ENCODE results near the gene DPP10.

The DPP10 gene

DNA sequence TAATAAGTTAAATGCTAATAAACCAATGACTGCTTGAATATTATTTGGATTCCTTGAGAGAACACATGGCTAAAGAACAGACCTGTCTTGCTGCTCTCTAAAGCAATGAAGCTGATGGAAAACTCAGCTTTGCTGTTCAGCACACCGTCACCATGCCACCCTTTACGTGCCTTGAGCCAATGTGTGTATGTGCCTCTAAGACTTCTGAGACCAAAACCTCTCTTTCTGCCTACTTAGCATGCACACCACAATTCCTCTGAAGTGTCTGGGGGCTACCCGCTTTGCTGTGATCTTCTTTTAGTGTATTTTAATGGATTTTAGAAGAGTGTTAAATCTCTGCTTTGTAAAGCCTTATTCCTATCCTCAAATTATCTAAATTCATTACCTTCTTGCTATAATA is 345.0 kb downstream of the DPP10 start:
- Histone ChIP-seq H3K9me2 (replicated peaks; ENCODE audit: low read depth, low read length) (no peaks in the 10 kb centered on the region), H3K9ac (ENCODE audit: low read depth, low read length, poor library complexity, severe bottlenecking) (no peak overlapping the region), H3K27me3 (ENCODE audit: insufficient read depth, low read length, poor library complexity, severe bottlenecking) (no peaks in the 10 kb centered on the region), H3K36me3 (ENCODE audit: insufficient read depth, low read length) (no peaks in the 10 kb centered on the region), H4K20me1 (ENCODE audit: insufficient read depth, low read length, poor library complexity, severe bottlenecking) (no peaks in the 10 kb centered on the region), H3K4me3 (ENCODE audit: low read length, poor library complexity, severe bottlenecking) (no peak overlapping the region), H3K4me1 (ENCODE audit: insufficient read depth, low read length, poor library complexity, severe bottlenecking) (no peaks in the 10 kb centered on the region), H3K79me2 (ENCODE audit: insufficient read depth, low read length) (no peaks in the 10 kb centered on the region), H3K9me3 (ENCODE audit: insufficient read depth, low read depth, low read length) (no peaks in the 10 kb centered on the region), H2AFZ (ENCODE audit: low read length) (no peak overlapping the region), H3K4me2 (ENCODE audit: low read depth, low read length, poor library complexity, severe bottlenecking) (no peak overlapping the region), H3F3A (ENCODE audit: low read depth) (no peaks in the 10 kb centered on the region)
- TF ChIP-seq, protein P1, sequence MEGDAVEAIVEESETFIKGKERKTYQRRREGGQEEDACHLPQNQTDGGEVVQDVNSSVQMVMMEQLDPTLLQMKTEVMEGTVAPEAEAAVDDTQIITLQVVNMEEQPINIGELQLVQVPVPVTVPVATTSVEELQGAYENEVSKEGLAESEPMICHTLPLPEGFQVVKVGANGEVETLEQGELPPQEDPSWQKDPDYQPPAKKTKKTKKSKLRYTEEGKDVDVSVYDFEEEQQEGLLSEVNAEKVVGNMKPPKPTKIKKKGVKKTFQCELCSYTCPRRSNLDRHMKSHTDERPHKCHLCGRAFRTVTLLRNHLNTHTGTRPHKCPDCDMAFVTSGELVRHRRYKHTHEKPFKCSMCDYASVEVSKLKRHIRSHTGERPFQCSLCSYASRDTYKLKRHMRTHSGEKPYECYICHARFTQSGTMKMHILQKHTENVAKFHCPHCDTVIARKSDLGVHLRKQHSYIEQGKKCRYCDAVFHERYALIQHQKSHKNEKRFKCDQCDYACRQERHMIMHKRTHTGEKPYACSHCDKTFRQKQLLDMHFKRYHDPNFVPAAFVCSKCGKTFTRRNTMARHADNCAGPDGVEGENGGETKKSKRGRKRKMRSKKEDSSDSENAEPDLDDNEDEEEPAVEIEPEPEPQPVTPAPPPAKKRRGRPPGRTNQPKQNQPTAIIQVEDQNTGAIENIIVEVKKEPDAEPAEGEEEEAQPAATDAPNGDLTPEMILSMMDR (conservative IDR thresholded peaks at IDR 0.05; ENCODE audit: low read length), result no peak
- TF ChIP-seq EZH2phosphoT487 (IDR thresholded peaks at IDR 0.05; ENCODE audit: borderline replicate concordance), result no peak

DNA sequence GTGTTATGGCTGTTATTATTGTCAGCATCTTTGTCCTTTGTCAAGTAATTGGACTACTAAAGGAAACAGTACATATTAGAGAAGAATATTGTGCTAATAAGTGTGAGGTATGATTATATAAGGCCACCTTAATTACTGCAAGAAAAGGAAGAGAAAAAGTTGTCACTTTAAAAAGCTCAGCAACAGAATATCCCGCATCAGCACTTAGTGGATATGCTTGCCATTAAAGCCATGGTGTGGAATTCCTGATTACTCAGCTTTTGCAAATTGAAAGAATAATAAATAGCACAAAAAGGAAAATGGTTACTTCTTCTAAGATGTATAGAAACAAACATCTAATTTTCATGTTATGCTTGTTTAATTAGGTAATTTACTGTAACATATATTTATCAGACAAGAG is 347.5 kb downstream of the DPP10 start:
- Histone ChIP-seq H3K9ac (ENCODE audit: low read depth, low read length, poor library complexity, severe bottlenecking) (no peak overlapping the region), H3K4me2 (ENCODE audit: low read depth, low read length, poor library complexity, severe bottlenecking) (no peak overlapping the region), H3K9me2 (replicated peaks; ENCODE audit: low read depth, low read length) (no peaks in the 10 kb centered on the region), H3F3A (ENCODE audit: low read depth) (no peaks in the 10 kb centered on the region), H3K27me3 (ENCODE audit: insufficient read depth, low read length, poor library complexity, severe bottlenecking) (no peaks in the 10 kb centered on the region), H2AFZ (ENCODE audit: low read length) (no peak overlapping the region), H3K36me3 (ENCODE audit: insufficient read depth, low read length) (no peaks in the 10 kb centered on the region), H3K4me1 (ENCODE audit: insufficient read depth, low read length, poor library complexity, severe bottlenecking) (no peaks in the 10 kb centered on the region), H4K20me1 (ENCODE audit: insufficient read depth, low read length, poor library complexity, severe bottlenecking) (no peaks in the 10 kb centered on the region), H3K79me2 (ENCODE audit: insufficient read depth, low read length) (no peaks in the 10 kb centered on the region), H3K4me3 (ENCODE audit: low read length, poor library complexity, severe bottlenecking) (no peak overlapping the region), H3K9me3 (ENCODE audit: insufficient read depth, low read depth, low read length) (no peaks in the 10 kb centered on the region)
- TF ChIP-seq, protein P1 (conservative IDR thresholded peaks at IDR 0.05; ENCODE audit: low read length), result no peak
- TF ChIP-seq EZH2phosphoT487 (IDR thresholded peaks at IDR 0.05; ENCODE audit: borderline replicate concordance), result no peak

DNA sequence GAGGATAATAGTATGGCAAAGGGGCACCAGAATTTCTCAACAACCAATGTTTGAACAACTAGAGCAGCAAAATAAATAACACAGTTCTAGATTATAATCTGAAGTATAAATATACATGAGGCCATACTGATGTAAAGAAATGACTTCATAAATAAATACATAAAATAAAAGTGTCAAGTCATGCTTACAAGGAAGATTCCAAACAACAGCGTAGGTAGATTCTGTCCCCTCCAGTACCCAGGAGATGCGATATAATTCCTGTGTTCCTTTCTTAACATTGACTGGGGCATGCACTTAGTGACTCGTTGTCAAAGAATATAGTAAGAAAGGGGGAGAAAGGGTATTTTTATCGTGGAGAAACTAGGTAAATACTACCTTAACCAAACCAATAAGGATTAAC is 355.1 kb downstream of the DPP10 start:
- H3K4me2 ChIP-seq (ENCODE audit: low read depth, low read length, poor library complexity, severe bottlenecking), result no peak overlapping the region

More for the DNA sequence above, 355.1 kb downstream of the DPP10 start:
- no peaks in the 10 kb centered on the region for H3K9me3 ChIP-seq (ENCODE audit: insufficient read depth, low read depth, low read length)
- no peaks in the 10 kb centered on the region for H3K36me3 ChIP-seq (ENCODE audit: insufficient read depth, low read length)
- no peaks in the 10 kb centered on the region for H3K27me3 ChIP-seq (ENCODE audit: insufficient read depth, low read length, poor library complexity, severe bottlenecking)
- no peaks in the 10 kb centered on the region for H3F3A ChIP-seq (ENCODE audit: low read depth)
- no peak overlapping the region for H3K4me3 ChIP-seq (ENCODE audit: low read length, poor library complexity, severe bottlenecking)
- H3K4me1 ChIP-seq (ENCODE audit: insufficient read depth, low read length, poor library complexity, severe bottlenecking), result no peaks in the 10 kb centered on the region
- no peaks in the 10 kb centered on the region for H3K79me2 ChIP-seq (ENCODE audit: insufficient read depth, low read length)
- no peak overlapping the region for H2AFZ ChIP-seq (ENCODE audit: low read length)
- H4K20me1 ChIP-seq (ENCODE audit: insufficient read depth, low read length, poor library complexity, severe bottlenecking), result no peaks in the 10 kb centered on the region
- H3K9ac ChIP-seq (ENCODE audit: low read depth, low read length, poor library complexity, severe bottlenecking), result no peak overlapping the region
- no peaks in the 10 kb centered on the region for H3K9me2 ChIP-seq (replicated peaks; ENCODE audit: low read depth, low read length)
- no peak for TF ChIP-seq EZH2phosphoT487 (IDR thresholded peaks at IDR 0.05; ENCODE audit: borderline replicate concordance)
- TF ChIP-seq, protein P1 (conservative IDR thresholded peaks at IDR 0.05; ENCODE audit: low read length), result no peak
